ENCODE results near the gene JDP2. TPM values are rescaled to one million over a fixed set of nuclear protein-coding genes. Genes with fewer than 3 reads are reported as not detected.

JDP2 gene
- total RNA-seq, 1 donor from 2014 or later, result 21.4 TPM

DNA sequence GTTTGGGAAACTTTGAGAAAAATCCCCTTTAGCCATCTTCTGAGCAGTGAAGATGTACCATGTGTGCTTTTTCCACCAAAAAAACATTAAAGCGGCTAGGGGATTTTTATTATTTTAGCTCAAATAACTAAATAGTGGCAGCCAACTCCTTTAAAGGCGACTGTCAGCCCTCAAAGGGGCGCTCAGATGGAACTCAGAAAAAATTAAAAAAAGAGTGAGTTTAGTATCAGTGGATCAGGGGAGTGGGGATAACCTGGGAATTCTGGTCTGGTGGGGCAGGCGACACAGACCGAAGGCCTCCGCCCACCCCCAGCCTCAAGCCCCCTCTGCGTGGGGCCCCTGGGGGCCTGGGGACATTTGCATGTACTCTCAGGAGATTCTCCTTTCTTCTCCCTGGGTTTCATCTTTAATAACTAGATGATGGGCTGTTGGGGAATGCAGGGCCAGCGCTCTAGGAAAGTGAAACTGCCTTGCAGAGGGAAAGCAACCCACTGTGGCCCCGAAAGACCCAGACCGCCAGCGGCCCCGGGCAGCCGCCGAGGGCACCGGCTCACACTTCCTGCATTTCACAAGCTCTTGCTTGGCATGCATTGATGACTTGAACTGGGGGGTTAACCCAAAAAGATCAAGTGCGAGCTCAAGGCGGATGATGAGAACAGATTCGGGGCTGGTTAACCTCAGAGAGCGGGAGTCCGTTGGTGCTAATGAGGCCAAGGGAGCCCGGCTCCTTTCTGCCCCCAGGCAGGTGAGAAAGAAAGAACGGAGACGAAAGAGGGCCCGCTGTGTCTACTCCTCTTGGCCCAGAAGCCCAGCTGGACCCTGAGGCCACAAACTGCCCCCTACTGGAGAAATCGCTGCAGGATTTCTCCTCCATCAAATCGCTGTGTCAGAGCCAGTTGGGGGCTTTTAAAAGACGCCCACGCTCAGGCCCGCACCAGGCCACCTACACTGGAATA lies 87.1 kb downstream of the JDP2 start:
- DNase-seq (ENCODE audit: low read depth in 2 of 2), result peak in 1 of 2 donors; percentile 31

DNA sequence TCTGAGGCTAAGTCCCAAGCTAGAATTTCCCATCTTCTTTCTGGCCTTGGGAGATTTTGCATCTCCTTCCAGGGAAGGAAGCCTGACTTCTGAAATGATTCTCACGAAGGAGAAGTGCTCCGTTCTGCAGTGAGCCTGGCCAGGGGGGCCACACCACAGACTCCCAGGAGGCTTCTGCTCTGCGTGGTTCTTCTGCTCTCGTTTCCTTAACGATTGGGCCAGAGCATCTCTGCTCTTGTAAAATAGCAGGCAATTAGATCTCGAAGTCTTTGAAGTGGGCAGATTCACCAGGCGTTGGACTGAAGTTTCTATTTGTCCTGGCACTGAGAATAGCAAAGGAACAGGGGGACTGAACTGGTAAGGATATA lies 87.8 kb downstream of the JDP2 start:
- no peak for DNase-seq (ENCODE audit: low read depth in 2 of 2)

DNA sequence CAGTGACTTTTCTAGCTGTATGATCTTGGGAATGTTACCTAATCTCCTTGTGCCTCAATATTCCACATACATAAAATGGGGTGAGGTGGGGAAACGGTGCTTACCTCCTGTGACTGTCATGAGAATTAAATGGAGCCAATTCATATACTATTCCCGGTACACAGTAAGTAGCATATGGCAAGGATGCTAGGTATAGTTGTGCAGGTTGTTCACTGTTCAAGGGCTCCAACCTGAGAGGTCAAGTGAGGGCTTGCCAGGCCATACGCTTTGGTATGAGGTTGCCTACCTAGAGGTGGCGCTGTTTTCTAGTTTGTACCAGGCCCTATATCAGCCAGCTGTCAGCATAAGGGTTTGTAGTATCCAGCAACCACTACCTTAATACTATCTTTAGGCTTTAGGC lies 90.8 kb downstream of the JDP2 start:
- DNase-seq (ENCODE audit: low read depth in 2 of 2), result peak; percentile 52 to 56

DNA sequence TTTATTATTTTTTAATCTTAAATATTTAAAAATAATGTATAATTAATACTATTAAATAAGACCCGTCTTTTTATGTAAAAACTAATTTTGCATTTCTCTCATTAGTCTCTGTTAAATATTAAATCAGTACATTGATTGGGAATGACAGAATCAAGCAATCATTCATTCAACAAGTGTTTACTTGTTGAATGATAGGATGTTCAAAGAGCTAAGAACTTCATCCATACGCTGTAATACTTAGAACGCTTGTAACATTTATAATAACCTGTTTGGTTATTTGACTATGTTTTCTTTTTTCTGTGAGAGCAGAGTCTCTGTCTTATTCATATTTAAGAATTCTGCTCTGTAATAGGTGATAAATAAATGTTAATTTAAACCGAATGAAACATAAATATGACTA lies 91.6 kb downstream of the JDP2 start:
- no peak for DNase-seq (ENCODE audit: low read depth in 2 of 2)

DNA sequence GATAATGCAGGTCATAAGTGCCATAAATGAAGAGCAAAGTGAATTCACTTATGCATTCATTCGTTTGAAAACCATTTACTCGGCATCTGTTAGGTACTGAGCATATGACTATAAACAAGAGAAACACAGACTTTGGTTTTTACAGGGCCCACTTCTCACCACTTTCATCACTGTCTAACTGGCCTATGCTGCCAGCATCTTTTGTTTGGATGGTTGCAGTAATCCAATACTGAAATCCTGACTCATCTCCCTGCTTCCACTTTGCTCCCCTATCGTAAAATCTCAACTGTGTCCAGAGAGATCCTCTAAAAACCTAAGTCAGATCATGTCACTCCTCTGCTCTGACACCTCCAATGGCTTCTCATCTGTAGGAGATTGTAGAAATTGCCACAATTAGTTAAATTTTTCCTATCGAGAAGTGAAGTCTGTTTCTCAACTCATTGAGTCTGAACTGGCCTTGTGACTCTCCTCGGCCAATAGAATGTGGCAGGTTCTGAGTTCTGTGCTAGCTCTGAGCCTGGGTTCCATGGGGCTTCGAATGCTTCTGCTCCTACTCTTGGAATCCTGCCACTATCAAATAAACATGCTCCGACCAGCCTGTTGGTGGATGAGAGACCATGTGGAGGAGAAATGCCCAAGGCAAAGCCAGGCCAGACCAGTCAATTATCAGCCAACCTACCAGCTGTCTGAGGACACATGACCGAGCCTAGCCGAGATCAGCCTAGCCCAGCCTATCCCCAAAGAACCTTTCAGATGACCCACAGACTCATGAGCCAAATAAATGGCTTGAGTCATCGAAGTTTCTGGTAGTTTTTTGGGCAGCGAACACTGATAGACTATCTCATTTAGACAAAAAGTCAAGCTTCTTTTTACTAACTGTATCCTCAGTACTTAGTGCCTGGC lies 92.3 kb downstream of the JDP2 start:
- peak in 1 of 2 donors; percentile 12 for DNase-seq (ENCODE audit: low read depth in 2 of 2)

DNA sequence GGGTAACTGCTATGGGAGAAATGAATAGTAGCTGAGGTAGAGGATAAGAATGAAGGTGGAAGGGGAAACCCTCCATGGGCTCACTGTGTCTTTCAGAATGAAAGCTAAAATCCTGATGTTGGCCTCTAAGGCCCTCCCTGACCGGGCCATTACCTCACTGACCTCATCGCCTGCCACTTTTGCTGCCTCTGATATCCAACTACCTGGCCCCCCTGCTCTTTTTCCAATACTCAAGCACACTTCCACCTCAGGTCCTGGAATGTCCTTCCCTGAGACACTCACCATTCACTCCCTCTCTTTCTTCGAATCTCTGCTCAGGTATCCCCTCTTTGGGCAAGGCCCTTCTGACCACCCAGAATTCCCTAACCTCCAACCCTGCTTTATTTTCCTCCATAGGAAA lies 93.0 kb downstream of the JDP2 start:
- DNase-seq (ENCODE audit: low read depth in 2 of 2), result no peak

DNA sequence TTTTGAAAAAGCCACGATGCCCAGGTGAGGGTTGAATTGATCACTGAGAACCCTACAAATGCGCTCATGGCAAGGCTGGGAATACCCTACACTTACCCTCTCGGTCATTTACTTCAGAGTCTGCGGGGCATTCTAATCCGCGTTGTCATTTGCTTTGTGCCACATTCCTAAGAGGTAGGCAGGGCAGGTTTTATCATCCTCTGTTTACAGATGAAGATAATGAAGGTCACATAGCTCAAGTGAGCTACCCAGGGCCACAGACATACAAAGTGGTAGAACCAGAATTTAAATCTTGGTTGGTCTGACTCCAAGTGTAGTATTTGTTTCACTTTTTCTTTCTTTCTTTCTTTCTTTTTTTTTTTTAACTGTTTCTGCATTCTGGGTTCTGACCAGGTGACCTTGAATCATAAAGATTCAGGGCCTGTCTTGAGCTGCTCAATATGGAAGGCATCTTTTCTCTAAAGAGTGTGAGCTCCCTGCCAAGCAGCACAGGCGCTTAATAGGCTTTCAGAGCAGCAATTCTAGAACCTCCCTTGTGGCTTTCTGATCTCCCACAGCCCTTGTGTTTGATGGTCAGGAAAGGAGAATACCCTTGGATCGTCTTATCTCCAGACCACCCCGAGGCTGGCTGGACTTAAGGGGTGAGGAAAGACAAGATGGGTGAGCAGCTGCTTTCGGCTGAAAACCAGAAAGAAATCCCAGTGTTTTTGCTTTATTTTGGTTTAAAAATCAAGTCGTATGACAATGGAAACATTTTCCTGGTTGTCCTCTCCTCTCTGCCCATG lies 93.8 kb downstream of the JDP2 start:
- DNase-seq (ENCODE audit: low read depth in 2 of 2), result no peak

DNA sequence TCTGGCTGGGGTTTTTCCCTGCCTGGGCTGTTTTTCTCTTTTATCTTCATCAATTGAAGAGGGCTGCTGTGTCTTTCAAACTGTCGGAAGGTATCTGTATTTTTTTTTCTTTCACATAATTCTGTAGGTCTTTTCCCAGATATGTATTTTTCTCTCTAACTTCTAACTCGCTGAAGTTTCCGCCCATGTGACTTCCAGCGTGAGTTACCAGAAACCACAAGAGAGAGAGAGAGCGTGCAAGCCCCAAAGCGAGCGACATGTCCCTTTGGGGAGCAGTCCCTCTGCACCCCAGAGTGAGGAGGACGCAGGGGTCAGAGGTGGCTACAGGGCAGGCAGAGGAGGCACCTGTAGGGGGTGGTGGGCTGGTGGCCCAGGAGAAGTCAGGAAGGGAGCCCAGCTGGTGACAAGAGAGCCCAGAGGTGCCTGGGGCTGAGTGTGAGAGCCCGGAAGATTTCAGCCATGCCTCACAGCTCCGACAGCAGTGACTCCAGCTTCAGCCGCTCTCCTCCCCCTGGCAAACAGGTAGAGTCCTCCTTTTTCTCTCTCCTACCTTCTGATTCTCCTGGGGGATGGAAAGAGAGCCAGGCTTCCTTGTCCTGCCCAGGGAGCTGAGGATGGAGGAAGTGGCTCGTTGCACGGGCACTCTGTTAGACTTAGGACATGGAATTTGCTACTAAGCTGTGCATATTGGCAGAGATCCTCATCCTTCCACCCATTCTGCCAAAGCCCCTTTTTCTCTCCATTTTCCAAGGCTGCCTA lies 94.6 kb downstream of the JDP2 start, which contains the start of gene BATF:
Gene BATF, plus strand, starts transcription at position 246 of the 759 bp plus-strand sequence. Its CDS starts 214 bp downstream, at position 460.
- no peak for DNase-seq (ENCODE audit: low read depth in 2 of 2)

DNA sequence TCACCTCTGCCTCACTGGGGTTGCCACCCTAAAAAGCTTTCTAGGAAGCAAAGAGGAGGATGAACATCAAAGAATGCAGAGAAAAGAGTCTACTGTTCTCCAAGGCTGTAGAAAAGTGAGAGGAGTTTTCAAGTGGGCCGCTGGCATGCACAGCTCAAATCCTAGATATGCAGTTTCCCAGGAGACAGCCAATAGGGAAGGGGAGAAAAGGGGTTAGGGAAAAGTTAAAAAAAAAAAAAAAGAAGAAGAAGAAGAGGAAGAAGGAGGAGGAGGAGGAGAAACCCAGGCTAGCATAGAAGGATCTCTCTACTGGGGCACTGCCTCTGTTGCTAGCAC lies 95.1 kb downstream of the JDP2 start:
- DNase-seq (ENCODE audit: low read depth in 2 of 2), result no peak

Other genes with a start within 250 kb of the JDP2 start
- gene FOS, start 149.2 kb upstream of the JDP2 start, total RNA-seq, result 7.8 and 278 TPM in 2 replicates
- 3.6 and 3.7 TPM in 2 replicates for gene BATF, start 94.4 kb downstream of the JDP2 start, total RNA-seq
- 0.79 and 1.3 TPM in 2 replicates for gene FLVCR2, start 150.6 kb downstream of the JDP2 start, total RNA-seq
- 5.0 TPM in 2 replicates for gene ERG28, start 232.9 kb downstream of the JDP2 start, total RNA-seq
- 20.0 and 20.4 TPM in 2 replicates for gene TTLL5, start 233.2 kb downstream of the JDP2 start, total RNA-seq